Stomach (tissue), 4 donors: ENCODE results near the gene MAMLD1.

ENCODE experiments used
- CTCF ChIP-seq, 7 experiments: fragments of 450-650 bp in 4 of 7; fragments of 200-600 bp in 3 of 7; sonication (generic) in 3 of 7; IDR thresholded peaks; one replicate each; pipeline ENCODE4 v1.5.1; 2016 to 2019; ENCODE audit warnings: antibody characterized with exemption in 7 of 7, control low read depth in 2 of 7, mild to moderate bottlenecking in 1 of 7
- EP300 ChIP-seq: sonication (generic); formaldehyde crosslinking; IDR thresholded peaks from one replicate; pipeline ENCODE4 v1.6.1; 2017; ENCODE audit warnings: antibody characterized with exemption
- POLR2A ChIP-seq, 4 donors: fragments of 450-650 bp; IDR thresholded peaks; one replicate each; pipeline ENCODE4 v1.6.1; 2016; ENCODE audit warnings: antibody characterized with exemption in 4 of 4, control low read depth in 2 of 4, mild to moderate bottlenecking in 1 of 4, moderate library complexity in 1 of 4
- POLR2AphosphoS5 ChIP-seq, 3 donors: sonication (generic); formaldehyde crosslinking; IDR thresholded peaks; one replicate each; pipeline ENCODE4 v1.6.1; 2016; ENCODE audit warnings: antibody characterized with exemption in 3 of 3

GRCh38 chrX:150421816-150422215 is 58.7 kb downstream of the MAMLD1 start:
- no peak for TF ChIP-seq CTCF (IDR thresholded peaks at IDR 0.05)
- no peak for TF ChIP-seq POLR2AphosphoS5 (IDR thresholded peaks at IDR 0.05)
- TF ChIP-seq EP300 = no peak
- no peak for TF ChIP-seq POLR2A (IDR thresholded peaks at IDR 0.05)
